ENCODE measurements around the gene PROC.

- TF ChIP-seq CTCF (IDR thresholded peaks at IDR 0.05; ENCODE audit: insufficient read depth, low read depth, low read length) = no peak
- no peak for TF ChIP-seq EZH2 (IDR thresholded peaks at IDR 0.05; ENCODE audit: insufficient read depth, low read length)
These were observed 13.3 kb downstream of the PROC start for GRCh38 chr2:127431408-127432023.

All from astrocyte (in vitro differentiated cells and primary cell).